PC-3 (cell line): Measurements from ENCODE around the gene DPP8.

ENCODE experiments used
- CTCF ChIP-seq: fragments of 300-600 bp; sonication (generic); conservative IDR thresholded peaks from 2 replicates; pipeline ENCODE4 v1.5.1; 2017; ENCODE audit warnings: antibody characterized with exemption, low read depth, mild to moderate bottlenecking, low read length
- EZH2 ChIP-seq: fragments of 300-600 bp; sonication (generic); IDR thresholded peaks from one replicate; pipeline ENCODE4 v1.6.1; 2017; ENCODE audit warnings: antibody characterized with exemption, mild to moderate bottlenecking, low read length; ENCODE audit not compliant: unreplicated experiment
- EZH2phosphoT487 ChIP-seq: fragments of 300-600 bp; sonication (generic); IDR thresholded peaks from 2 replicates; pipeline ENCODE4 v1.6.1; 2018; ENCODE audit warnings: mild to moderate bottlenecking, antibody characterized with exemption, low read length, borderline replicate concordance

GRCh38 chr15:65404186-65404872 is 113.2 kb downstream of the DPP8 start:
- no peak for TF ChIP-seq EZH2
- no peak for TF ChIP-seq CTCF
- TF ChIP-seq EZH2phosphoT487: no peak
